Upper lobe of left lung (tissue), 6 donors: ENCODE measurements around the gene STON2. TPM values are rescaled to one million over a fixed set of nuclear protein-coding genes. Genes with fewer than 3 reads are reported as not detected.

ENCODE experiments used
- ATAC-seq, 2 donors: fragments of 200-7000 bp; cut with Tn5 transposase; one replicate each; pipeline ENCODE4 v1.9.1; 2022; ENCODE audit warnings: mild to moderate bottlenecking in 2 of 2, moderate library complexity in 2 of 2; ENCODE audit not compliant: low FRiP score in 2 of 2
- DNase-seq, 2 donors: peaks; one replicate each; pipeline ENCODE4 v3.0.0-alpha.2; 2019 to 2020
- H3K27ac ChIP-seq, 4 donors: fragments of 200-600 bp; sonication (generic); one replicate each; pipeline ENCODE4 v1.5.1; 2016 to 2019
- H3K27me3 ChIP-seq, 4 donors: fragments of 200-600 bp; sonication (generic); one replicate each; pipeline ENCODE4 v1.5.1; 2017 to 2019
- H3K36me3 ChIP-seq, 4 donors: fragments of 200-600 bp; sonication (generic); one replicate each; pipeline ENCODE4 v1.5.1; 2016 to 2019
- H3K4me1 ChIP-seq, 4 donors: fragments of 200-600 bp; sonication (generic); one replicate each; pipeline ENCODE4 v1.5.1; 2018 to 2019
- H3K4me3 ChIP-seq, 4 donors: fragments of 200-600 bp; sonication (generic); one replicate each; pipeline ENCODE4 v1.5.1; 2017 to 2019; ENCODE audit warnings: mild to moderate bottlenecking in 2 of 4, moderate library complexity in 1 of 4
- H3K9me3 ChIP-seq, 4 donors: fragments of 200-600 bp; sonication (generic); one replicate each; pipeline ENCODE4 v1.5.1; 2018 to 2019
- EP300 ChIP-seq, 4 donors: sonication (generic); formaldehyde crosslinking; IDR thresholded peaks; one replicate each; pipeline ENCODE4 v1.5.1; 2017; ENCODE audit warnings: antibody characterized with exemption in 4 of 4, control low read depth in 2 of 4
- POLR2A ChIP-seq, 4 donors: fragments of 450-650 bp; IDR thresholded peaks; one replicate each; pipeline ENCODE4 v1.5.1; 2016 to 2017; ENCODE audit warnings: antibody characterized with exemption in 4 of 4, mild to moderate bottlenecking in 2 of 4
- POLR2AphosphoS5 ChIP-seq, 2 donors: sonication (generic); formaldehyde crosslinking; IDR thresholded peaks; one replicate each; pipeline ENCODE4 v1.5.1; 2017; ENCODE audit warnings: antibody characterized with exemption in 2 of 2
- WGBS, 2 donors: methylation state at CpG; one replicate each; pipeline ENCODE4 v1.1.5; 2017 to 2018; 5-methylcytosine and 5-hydroxymethylcytosine counted together
- total RNA-seq, 6 donors: library from RNA; depleted of rRNA in 4 of 6; stranded (reverse); fragments of >200 nt in 4 of 6; gene quantifications; one replicate each; pipeline versions ENCODE4 v1.1.0 to v1.2.1, GENCODE V29; 2016 to 2021
- TF ChIP-seq, protein P1 (sequence below), 6 experiments: fragments of 450-650 bp in 4 of 6; fragments of 200-600 bp in 2 of 6; sonication (generic) in 2 of 6; IDR thresholded peaks; one replicate each; pipeline ENCODE4 v1.5.1; 2016 to 2019; ENCODE audit warnings: antibody characterized with exemption in 6 of 6
- donor health status: DM: no; HTN: no; CAD: no; lungs with moderate emphysema.
- donor health status: DM: no; HTN: yes; CAD: no; lungs with severe emphysema.

Gene STON2
- total RNA-seq, 6 donors from 2014 or later, result 22.3 to 34.8 (median 26.7) TPM

- no peaks in the 10 kb centered on the region for H3K36me3 ChIP-seq
- no peak for DNase-seq
- no peaks in the 10 kb centered on the region for H3K27me3 ChIP-seq
- H3K4me3 ChIP-seq, result no peak overlapping the region
- H3K27ac ChIP-seq, result no peak overlapping the region
- H3K4me1 ChIP-seq, result no peaks in the 10 kb centered on the region
- 90 to 96% methylated on average over 1 of the region's 1 CpG for WGBS, 2 donors
- no peak for ATAC-seq
- H3K9me3 ChIP-seq, result no peaks in the 10 kb centered on the region
- TF ChIP-seq POLR2A (IDR thresholded peaks at IDR 0.05) (no peak), EP300 (IDR thresholded peaks at IDR 0.05) (no peak), POLR2AphosphoS5 (IDR thresholded peaks at IDR 0.05) (no peak)
- TF ChIP-seq, protein P1, sequence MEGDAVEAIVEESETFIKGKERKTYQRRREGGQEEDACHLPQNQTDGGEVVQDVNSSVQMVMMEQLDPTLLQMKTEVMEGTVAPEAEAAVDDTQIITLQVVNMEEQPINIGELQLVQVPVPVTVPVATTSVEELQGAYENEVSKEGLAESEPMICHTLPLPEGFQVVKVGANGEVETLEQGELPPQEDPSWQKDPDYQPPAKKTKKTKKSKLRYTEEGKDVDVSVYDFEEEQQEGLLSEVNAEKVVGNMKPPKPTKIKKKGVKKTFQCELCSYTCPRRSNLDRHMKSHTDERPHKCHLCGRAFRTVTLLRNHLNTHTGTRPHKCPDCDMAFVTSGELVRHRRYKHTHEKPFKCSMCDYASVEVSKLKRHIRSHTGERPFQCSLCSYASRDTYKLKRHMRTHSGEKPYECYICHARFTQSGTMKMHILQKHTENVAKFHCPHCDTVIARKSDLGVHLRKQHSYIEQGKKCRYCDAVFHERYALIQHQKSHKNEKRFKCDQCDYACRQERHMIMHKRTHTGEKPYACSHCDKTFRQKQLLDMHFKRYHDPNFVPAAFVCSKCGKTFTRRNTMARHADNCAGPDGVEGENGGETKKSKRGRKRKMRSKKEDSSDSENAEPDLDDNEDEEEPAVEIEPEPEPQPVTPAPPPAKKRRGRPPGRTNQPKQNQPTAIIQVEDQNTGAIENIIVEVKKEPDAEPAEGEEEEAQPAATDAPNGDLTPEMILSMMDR (IDR thresholded peaks at IDR 0.05), result no peak
These were observed 118.8 kb downstream of the STON2 start for GRCh38 chr14:81281332-81281731.

DNA sequence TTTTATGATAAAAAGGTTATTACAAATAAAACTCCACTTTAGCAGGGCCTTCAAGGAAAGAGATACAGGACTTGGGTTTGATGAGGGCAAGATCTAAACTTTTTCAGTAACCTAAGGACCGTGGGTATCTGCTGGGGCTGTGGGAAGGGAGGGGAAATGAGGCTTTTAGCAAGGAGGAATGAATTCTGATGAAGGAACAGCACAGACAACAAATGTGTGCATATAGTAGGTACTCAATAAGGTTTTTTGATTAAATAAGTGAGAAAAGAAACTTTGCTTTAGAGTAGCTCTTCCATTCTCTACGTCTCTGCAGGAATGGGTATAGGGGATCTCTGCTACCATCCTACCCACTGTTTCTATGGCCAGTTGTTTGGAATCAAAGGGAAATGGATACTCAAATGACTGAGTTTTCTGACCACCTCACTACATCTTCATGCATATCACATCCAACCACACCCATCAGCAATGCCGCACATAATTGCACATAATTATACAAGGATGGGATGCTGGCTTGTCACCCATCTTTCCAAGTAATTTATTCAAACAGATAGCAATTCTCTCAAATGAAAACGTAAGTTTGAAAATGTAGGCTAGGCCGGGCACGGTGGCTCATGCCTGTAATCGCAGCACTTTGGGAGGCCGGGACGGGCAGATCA is 119.9 kb downstream of the STON2 start:
- no peaks in the 10 kb centered on the region for H3K36me3 ChIP-seq
- TF ChIP-seq POLR2A (IDR thresholded peaks at IDR 0.05) (no peak), EP300 (IDR thresholded peaks at IDR 0.05) (no peak)
- TF ChIP-seq, protein P1 (IDR thresholded peaks at IDR 0.05), result no peak
- H3K4me1 ChIP-seq, result no peaks in the 10 kb centered on the region
- ATAC-seq (no peak), DNase-seq (no peak)
- no peak overlapping the region for H3K4me3 ChIP-seq
- no peaks in the 10 kb centered on the region for H3K9me3 ChIP-seq
- no peak overlapping the region for H3K27ac ChIP-seq
- 95 to 96% methylated on average over 9 of the region's 9 CpGs for WGBS, 2 donors
- H3K27me3 ChIP-seq, result no peaks in the 10 kb centered on the region

DNA sequence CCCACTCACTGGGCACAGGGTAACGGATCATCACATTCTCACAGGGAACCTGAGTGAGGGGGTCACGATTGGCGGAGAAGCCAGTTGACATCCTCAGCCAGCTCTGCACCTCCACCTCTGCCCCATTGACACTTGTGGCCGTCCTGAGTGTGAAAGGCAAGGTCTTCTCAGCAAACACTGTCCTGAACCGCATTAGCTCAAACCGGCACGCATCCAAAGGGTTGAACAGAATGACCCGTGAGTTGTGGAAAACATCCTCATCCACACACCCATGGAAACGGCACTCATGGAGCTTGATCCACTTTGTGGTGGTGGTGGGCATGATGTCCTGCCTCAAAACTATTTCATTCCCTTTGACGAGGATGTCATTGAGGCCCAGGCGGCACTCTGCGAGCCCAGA is 123.0 kb downstream of the STON2 start:
- no peaks in the 10 kb centered on the region for H3K27me3 ChIP-seq
- TF ChIP-seq EP300 (IDR thresholded peaks at IDR 0.05), result no peak
- TF ChIP-seq, protein P1 (IDR thresholded peaks at IDR 0.05), result no peak
- TF ChIP-seq POLR2AphosphoS5 (IDR thresholded peaks at IDR 0.05), result no peak
- no peak for TF ChIP-seq POLR2A (IDR thresholded peaks at IDR 0.05)
- no peak overlapping the region for H3K27ac ChIP-seq
- 87 to 94% methylated on average over 9 to 12 of the region's 12 CpGs for WGBS, 2 donors
- ATAC-seq, result no peak
- H3K36me3 ChIP-seq, result no peaks in the 10 kb centered on the region
- H3K4me3 ChIP-seq, result no peak overlapping the region
- H3K9me3 ChIP-seq, result no peaks in the 10 kb centered on the region
- H3K4me1 ChIP-seq, result no peaks in the 10 kb centered on the region
- no peak for DNase-seq

DNA sequence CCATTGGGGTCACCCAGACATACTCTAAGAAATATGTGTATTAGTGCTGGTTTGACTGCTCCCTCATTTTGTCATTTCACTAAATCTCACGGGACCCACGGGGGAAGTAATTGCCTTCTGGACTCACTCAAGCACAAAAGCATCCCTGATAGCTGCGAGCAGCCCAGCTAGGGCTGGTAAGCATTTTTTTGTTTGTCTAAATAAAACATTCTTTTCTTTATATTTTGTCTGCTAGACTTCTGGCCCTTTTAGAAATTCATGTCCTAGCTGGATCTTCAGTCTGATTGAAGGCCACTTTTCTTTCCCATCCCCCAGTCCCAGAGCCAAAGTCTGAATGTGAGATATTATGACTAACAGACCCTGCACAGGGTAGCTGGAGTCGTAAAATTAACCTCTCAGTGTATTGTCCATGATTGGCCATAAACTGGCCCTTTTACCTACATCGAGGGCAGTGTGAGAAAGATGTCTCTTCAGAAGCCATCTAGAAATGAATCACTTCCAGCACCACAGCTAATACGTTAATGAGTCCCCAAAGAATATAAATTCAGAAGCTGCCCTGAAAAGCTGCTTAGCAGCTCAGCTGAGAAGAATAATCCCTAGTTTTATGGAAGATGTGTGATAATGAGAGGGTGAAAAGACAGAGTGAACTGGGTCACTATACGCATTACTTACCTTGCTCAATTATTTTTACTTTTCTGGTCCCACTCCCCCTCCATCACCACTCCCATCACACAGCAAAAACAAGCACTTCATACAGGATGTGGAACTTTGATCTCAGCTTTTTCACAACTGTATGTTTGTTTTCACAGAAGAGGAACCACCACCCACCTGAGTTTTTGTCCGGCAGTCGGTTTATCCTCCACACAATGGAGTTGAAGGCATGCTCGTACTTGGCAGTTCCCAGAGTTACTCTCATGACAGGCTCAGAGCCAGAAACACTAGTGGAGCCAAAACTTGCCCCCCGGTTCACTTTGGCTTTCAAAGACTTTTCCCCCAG is 123.8 kb downstream of the STON2 start:
- Histone ChIP-seq H3K36me3 (no peaks in the 10 kb centered on the region), H3K27ac (no peak overlapping the region), H3K27me3 (no peaks in the 10 kb centered on the region), H3K9me3 (no peaks in the 10 kb centered on the region), H3K4me1 (no peaks in the 10 kb centered on the region), H3K4me3 (no peak overlapping the region)
- DNase-seq (no peak), ATAC-seq (no peak)
- WGBS, 2 donors, result 70 to 75% methylated on average over 11 of the region's 11 CpGs
- TF ChIP-seq, protein P1 (IDR thresholded peaks at IDR 0.05), result no peak
- no peak for TF ChIP-seq POLR2A (IDR thresholded peaks at IDR 0.05)
- TF ChIP-seq POLR2AphosphoS5 (IDR thresholded peaks at IDR 0.05), result no peak
- no peak for TF ChIP-seq EP300 (IDR thresholded peaks at IDR 0.05)
